HepG2 (cell line): ENCODE data around the gene INSR. TPM values are rescaled to one million over a fixed set of nuclear protein-coding genes. Genes with fewer than 3 reads are reported as not detected.

Experiments
- FOXK1 ChIP-seq: sonication (generic); formaldehyde crosslinking; IDR thresholded peaks from 2 replicates; pipeline ENCODE4 v1.4.0; 2020; ENCODE audit warnings: low read depth, missing genetic modification reagents, borderline replicate concordance
- HNRNPK ChIP-seq: fragments of 200-400 bp; formaldehyde crosslinking; IDR thresholded peaks from 2 replicates; pipeline ENCODE4 v1.6.1; 2018; ENCODE audit warnings: low read length, low read depth, moderate library complexity, mild to moderate bottlenecking; ENCODE audit not compliant: poor library complexity, severe bottlenecking
- ISX ChIP-seq: sonication (generic); formaldehyde crosslinking; conservative IDR thresholded peaks from 2 replicates; pipeline ENCODE4 v1.5.0; 2020; ENCODE audit warnings: missing genetic modification reagents
- KIAA2018 ChIP-seq: sonication (generic); formaldehyde crosslinking; IDR thresholded peaks from 2 replicates; pipeline ENCODE4 v1.5.0; 2020; ENCODE audit warnings: mild to moderate bottlenecking, missing genetic modification reagents, borderline replicate concordance
- MAFK ChIP-seq, 2 experiments: IDR thresholded peaks in 1 of 2; conservative IDR thresholded peaks in 1 of 2; 2 replicates each; pipeline ENCODE4 v1.6.1; 2011; ENCODE audit warnings: improper control_type of control experiment in 2 of 2, low read length in 2 of 2
- PRPF4 ChIP-seq: fragments of 200-400 bp; formaldehyde crosslinking; IDR thresholded peaks from 2 replicates; pipeline ENCODE4 v1.6.1; 2016; ENCODE audit warnings: low read length, low read depth; ENCODE audit not compliant: poor library complexity, severe bottlenecking
- RXRA ChIP-seq: sonication (generic); formaldehyde crosslinking; IDR thresholded peaks from 2 replicates; pipeline ENCODE4 v1.5.1; 2020; ENCODE audit warnings: missing genetic modification reagents
- RXRB ChIP-seq: IDR thresholded peaks from 2 replicates; pipeline ENCODE4 v1.6.1; 2016; ENCODE audit warnings: borderline replicate concordance, missing genetic modification reagents, missing compliant biosample characterization
- SOX5 ChIP-seq: IDR thresholded peaks from 2 replicates; pipeline ENCODE4 v1.6.1; 2016; ENCODE audit warnings: borderline replicate concordance
- TFDP1 ChIP-seq: IDR thresholded peaks from 2 replicates; pipeline ENCODE4 v1.6.1; 2016; ENCODE audit warnings: missing compliant biosample characterization, missing genetic modification reagents, borderline replicate concordance
- THRA ChIP-seq: sonication (generic); formaldehyde crosslinking; IDR thresholded peaks from 2 replicates; pipeline ENCODE4 v1.4.0; 2020; ENCODE audit warnings: missing genetic modification reagents, borderline replicate concordance
- ZNF549 ChIP-seq: sonication (generic); formaldehyde crosslinking; IDR thresholded peaks from 2 replicates; pipeline ENCODE4 v1.5.0; 2020; ENCODE audit warnings: missing genetic modification reagents
- ZNF570 ChIP-seq: sonication (generic); formaldehyde crosslinking; IDR thresholded peaks from 2 replicates; pipeline ENCODE4 v1.4.0; 2020; ENCODE audit warnings: mild to moderate bottlenecking, missing genetic modification reagents, borderline replicate concordance
- ZNF691 ChIP-seq: sonication (generic); formaldehyde crosslinking; IDR thresholded peaks from 2 replicates; pipeline ENCODE4 v1.4.0; 2020; ENCODE audit warnings: missing genetic modification reagents, low read depth, mild to moderate bottlenecking, borderline replicate concordance
- ZNF816 ChIP-seq: sonication (generic); formaldehyde crosslinking; IDR thresholded peaks from 2 replicates; pipeline ENCODE4 v1.8.0; 2022; ENCODE audit warnings: missing genetic modification reagents, mild to moderate bottlenecking, borderline replicate concordance
- polyA plus RNA-seq, 8 experiments: library from polyadenylated mRNA; depleted of rRNA in 3 of 8; stranded (reverse) in 7 of 8; unstranded in 1 of 8; fragments of >200 nt; fragmentation: Illumina TruSeq in 4 of 8; extraction: Trizol in 4 of 8; gene quantifications; 2 replicates each; pipeline versions ENCODE4 v1.2.1 to v1.2.3, GENCODE V29; 2011 to 2016; ENCODE audit warnings: low read depth in 4 of 8, missing spikeins in 1 of 8, mixed read lengths in 1 of 8; ENCODE audit not compliant: insufficient read depth in 1 of 8
- total RNA-seq, 5 experiments: library from RNA; depleted of rRNA; stranded (reverse); fragments of >200 nt; fragmentation: Illumina TruSeq; extraction: Trizol; gene quantifications; 2 replicates each; pipeline ENCODE4 v1.2.3, GENCODE V29; 2016; ENCODE audit warnings: low read depth in 1 of 5

Gene INSR
- total and polyA plus RNA-seq, 2 of the 13 experiments (the other 11 are each of a cell fraction or from before 2014, with no cell fraction given): 24.2 to 29.8 TPM

GRCh38 chr19:7257148-7258040 is 36.8 kb downstream of the INSR start (continued):
- TF ChIP-seq TFDP1 (CRISPR knock-in tag): no peak
- no peak for TF ChIP-seq FOXK1 (CRISPR knock-in tag)
- no peak for TF ChIP-seq PRPF4
- no peak for TF ChIP-seq RXRA (CRISPR knock-in tag)
- TF ChIP-seq HNRNPK: no peak
- TF ChIP-seq MAFK (conservative IDR thresholded peaks at IDR 0.05 in 1 of 2, IDR thresholded peaks at IDR 0.05 in 1 of 2; ENCODE audit: low read length in 2 of 2): no peak
- TF ChIP-seq ZNF549 (CRISPR knock-in tag): no peak
- TF ChIP-seq ZNF816 (CRISPR knock-in tag): no peak
- TF ChIP-seq ISX: no peak
- no peak for TF ChIP-seq ZNF570 (CRISPR knock-in tag)
- no peak for TF ChIP-seq RXRB (CRISPR knock-in tag)
- no peak for TF ChIP-seq SOX5 (CRISPR knock-in tag)
- no peak for TF ChIP-seq KIAA2018
- no peak for TF ChIP-seq ZNF691
- TF ChIP-seq THRA (CRISPR knock-in tag): no peak
